GM19239 (cell line): ENCODE measurements around the gene HOXC4.
"Not testable (repeated sequence)": the region's sequence is repeated elsewhere in the genome, so short reads cannot be mapped to it uniquely, and the experiment has no call there.

Experiments
- DNase-seq: peaks from one replicate; pipeline ENCODE4 v3.0.0; 2011; ENCODE audit warnings: low spot score; ENCODE audit not compliant: insufficient read length
- FAIRE-seq: peaks from 2 replicates; lab custom pipeline; 2011; peaks lifted over from hg19 to GRCh38; lab: Jason Lieb, UNC

The HOXC4 gene

DNA sequence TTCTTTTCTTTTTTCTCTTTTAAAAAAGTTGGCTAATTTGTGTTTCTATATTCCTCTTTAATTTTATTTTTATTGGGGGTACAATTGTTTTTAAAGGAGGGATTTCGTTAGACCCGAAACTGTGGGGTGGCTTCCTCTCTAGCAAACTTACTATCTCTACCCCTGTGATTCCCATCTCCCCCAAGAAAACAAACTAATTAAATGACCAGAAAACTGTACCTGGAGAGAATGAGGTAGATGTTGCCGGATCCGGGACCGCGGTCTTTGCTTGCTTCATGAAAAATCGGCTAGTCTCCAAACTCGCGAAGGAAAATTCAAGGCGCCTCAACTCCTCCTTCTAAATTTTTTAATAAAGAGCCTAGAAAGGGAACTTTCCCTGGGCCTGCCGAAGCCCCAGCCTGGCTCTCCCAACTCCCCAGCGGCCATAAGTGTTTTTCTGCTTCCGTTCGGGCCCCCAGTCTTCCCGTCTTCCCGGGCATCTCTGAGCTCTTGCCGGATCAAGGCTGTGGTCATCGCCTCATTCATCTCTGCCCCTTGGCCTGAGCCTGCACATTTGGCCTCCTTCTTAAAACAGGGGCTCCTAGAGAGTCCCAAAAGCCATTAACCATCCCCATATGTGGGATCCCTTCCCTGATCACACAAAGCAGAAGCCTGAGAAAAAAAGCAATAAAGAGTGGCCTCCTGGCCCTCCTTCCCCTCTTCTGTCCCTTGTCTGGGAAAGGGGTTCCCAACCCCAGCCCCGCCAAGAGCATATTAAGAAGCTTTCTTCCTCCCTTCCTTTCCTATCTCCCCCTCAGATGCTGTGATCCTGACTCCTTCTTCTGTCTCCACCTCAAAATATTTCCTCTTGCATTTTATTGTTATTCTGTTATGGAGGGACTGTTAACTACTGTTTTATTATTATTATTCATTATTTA, 26.6 kb downstream of the HOXC4 start:
- DNase-seq, FAIRE-seq: not testable (repeated sequence)

DNA sequence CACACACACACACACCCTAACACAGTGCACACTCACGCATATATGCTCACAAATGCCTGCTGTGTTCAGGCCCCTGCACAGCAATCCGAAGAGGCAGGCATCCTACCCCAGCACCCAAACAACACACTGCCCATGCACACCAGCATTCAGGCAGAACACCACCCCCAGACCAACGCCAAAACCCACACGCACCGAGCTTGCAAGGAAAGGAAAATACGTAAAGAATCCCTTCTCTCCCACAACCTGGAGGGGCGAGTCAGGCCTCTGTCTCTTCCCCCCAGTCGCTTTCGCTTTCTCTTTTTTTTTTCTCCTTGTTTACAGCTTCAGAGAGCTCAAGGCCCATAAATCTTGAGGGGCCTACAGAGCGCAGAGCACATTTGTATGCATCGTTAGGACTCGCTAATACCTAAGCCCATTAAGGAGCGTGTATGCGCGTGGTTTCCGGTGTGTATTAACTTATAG, 27.4 kb downstream of the HOXC4 start:
- peak; percentile 49 for DNase-seq
- FAIRE-seq = not testable (repeated sequence)

DNA sequence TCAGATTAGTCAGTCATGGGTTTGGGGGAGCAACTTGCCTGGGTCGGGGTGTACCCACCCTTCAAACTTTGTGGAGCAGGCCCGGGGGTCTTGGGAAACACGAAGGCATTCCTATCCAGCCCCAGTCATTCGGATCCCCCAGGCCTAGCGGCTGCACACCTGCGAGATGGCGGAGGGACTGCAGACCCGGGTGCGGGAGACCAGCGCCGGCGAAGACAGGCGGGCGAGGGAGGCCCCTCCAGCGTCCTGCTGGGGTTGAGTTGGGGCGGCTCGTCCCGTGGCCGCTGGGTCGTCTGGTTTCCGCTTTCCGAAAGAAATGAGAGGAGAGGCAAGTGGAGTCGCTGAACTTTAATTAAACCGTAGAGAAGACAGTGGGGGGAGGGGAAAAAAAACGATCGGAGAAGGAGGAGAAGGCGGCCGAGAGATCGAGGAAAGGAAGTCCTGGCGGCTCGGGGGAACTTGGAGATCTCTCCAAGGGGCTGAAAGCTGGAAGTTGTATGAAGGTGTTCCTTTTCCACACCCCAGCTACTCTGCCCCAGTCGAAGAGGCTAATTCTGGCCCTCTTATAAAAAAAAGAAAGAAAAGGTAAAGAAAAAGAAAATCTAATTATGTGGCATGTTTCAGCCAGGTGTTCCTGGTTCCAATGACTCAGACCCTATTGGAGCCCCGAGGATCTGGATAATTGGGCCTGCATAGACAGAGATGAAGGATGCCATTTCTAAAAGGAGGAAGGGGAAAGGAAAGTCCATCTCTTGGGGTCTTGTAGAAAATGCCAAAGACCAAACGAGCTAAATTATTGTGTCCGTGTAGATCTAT, 28.2 kb downstream of the HOXC4 start:
- peak; percentile 28 for FAIRE-seq
- not testable (repeated sequence) for DNase-seq

DNA sequence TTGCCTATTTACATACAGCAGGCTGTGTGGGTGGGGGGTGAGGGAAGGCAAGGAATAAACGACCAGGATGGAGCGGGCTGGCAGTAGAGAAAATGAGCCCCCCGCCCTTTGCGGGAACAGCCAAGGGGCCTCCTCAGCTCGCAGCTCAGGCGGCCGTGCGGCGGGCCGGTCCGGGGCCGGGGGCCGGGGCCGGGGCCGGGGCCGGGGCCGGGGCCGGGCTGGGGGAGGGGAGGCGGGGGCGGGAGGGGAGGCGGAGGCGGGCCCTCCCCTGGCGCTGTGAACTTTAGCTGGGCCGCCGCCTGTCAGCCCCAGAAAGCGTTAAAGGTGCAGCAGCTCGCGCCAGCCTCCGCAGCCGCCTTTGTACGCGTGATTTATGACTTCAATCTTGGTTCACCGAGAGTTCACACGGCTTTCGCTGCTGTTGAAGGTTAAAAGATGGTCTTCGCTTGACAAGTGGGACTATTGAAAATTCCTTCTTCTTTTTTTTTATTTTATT, 28.8 kb downstream of the HOXC4 start:
- DNase-seq (no peak), FAIRE-seq (no peak)

DNA sequence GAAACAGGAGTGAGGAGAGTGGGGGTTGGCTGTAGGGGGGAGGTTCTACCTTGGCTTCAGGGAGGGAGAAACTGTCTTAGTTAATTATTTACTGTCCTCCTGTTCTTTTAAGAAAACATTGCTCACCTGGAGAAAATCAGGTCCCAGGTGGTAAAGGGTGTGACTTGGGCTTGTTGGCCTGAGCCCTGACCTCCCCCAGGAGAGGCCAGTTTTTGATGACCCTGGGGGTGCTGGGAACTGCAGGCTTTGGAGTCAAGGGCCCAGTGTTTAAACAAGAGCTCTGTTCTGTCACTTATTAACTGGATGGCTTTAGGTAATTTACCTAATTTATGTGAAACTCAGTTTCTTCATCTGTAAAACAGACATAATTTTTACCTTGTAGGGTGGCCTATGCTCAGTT, 34.4 kb downstream of the HOXC4 start:
- DNase-seq, FAIRE-seq: not testable (repeated sequence)

DNA sequence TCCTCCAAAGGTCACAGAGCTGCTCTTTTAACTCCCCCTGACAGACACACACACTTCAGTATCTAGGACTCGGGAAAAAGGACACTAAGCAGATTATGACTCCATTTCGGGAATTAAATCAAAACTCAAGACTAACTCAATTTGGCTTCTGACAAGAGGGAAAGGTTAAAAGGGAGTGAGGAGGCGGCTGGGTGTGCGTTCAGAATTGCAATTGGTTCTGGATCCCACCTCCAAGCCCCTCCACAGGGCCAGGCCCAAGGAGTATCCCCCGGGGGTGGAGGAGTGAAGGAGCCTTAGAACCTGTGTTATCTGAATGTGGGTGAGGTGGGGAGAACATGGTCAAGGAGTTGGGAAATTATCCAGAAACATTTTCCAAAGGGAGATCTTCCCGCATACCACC, 35.8 kb downstream of the HOXC4 start:
- DNase-seq, FAIRE-seq: not testable (repeated sequence)

DNA sequence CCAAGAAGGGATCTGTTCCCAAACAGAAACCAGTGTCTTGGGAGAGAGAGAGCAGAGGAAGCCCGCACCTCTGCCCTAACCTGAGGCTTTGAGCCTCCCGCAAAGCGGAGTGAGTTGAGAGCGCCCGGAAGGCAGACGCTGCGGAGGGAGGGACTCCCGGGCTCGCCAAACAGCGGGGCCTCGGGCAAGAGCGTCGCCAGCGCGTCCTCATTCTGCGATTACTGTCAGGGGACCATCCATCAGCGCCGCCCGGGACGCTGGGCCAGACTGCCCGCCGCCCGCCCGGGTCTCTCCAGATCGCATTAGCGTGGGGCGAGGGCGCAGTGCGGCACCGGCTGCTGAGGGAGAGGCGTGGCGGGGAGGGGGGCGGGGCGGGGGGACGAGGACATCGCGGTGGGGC, 36.7 kb downstream of the HOXC4 start:
- not testable (repeated sequence) for DNase-seq, FAIRE-seq

DNA sequence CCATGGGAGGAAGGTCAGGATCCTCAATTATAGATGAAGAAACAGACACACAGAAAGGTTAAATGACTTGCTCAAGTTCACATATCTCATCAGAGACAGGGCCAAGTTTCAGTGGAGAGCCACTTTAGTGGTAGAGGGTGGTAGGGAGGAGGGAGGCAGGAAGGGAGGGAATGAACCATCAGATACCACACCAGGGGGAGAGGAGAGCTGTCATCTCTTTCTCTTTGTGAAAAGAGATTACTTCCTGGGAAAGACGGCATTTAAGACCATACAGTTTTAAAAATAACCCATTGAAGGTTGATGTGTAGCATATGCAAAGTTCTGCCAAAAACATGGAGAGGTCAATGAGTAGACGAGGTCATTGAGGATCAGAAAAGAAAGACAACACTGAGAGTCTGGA, 39.3 kb downstream of the HOXC4 start:
- DNase-seq, FAIRE-seq: not testable (repeated sequence)

DNA sequence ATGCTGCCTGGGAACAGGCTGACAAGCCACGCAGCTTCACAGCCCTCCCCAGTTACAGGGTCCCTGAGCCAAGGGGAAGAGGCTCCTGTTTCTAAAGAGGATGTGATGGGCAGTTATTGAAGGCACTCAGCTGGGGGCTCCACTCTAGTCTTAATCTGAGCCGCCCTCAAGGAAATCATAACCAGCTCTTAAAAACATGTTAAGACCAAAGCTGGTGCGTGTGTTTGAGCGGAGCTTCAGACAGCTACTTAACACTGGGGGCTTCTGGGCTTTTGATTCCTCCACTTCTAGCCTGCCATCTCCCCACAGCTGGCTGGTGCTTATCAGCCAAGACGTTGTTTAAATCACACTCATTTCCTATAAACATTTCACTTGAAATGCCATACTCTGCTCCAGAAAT, 42.3 kb downstream of the HOXC4 start:
- FAIRE-seq, DNase-seq: not testable (repeated sequence)

DNA sequence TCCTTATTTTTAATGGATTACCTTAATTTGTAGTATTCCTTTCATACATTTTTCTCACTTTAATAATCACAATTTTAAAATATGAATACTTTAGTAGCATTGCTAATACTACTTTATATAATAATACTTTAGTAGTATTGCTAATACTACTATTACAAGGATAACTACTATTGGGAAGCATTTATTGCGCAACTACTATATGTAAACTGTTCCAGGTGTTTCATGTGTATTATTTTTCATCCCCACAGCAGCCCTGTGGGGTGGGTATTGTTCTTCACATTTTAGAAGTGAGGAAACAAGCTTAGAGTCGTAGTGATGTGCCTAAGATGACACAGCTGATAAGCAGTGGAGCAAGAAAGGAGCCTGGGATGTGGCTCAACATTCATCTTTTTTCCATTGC, 45.0 kb downstream of the HOXC4 start:
- FAIRE-seq = not testable (repeated sequence)

DNA sequence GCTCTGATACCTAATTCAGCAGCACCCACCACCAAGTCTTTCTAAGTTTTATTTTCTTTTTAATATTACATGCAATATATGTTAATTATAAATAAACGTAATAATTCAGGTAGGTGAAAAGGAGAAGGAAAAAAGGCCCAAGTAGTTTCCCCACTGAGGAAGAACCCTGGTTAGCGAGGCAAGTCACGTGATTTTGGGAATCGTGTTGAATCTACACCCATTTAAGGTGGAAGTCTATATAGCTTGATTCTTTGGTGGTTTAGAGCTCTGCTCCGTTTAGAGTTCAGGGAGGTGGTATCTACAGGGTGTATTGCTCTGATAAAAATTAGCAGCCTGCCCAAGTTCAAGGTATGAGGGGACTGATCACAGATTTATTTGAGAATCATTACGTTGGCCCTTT, 47.0 kb downstream of the HOXC4 start:
- not testable (repeated sequence) for FAIRE-seq, DNase-seq

More for the DNA sequence above, 45.0 kb downstream of the HOXC4 start:
- DNase-seq = not testable (repeated sequence)

DNA sequence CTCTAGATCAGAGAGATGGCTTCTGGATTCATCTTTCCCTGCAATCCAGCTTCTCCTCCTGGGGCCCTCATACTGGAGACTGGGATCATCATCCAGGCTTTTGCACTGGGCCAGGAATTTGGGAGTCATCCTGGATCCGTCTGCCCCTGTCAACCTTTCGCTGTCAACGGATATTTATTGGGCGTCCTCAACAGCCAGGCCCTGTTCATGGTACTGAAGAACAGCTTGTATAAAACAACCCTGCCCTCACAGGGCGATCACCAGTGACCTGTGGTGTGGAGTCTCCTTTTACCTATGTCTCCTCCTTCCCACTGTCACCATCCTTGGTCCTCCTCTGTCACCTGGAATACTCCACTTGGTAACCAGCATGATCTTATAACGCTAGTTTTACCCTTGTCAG, 48.6 kb downstream of the HOXC4 start:
- FAIRE-seq, DNase-seq: not testable (repeated sequence)

DNA sequence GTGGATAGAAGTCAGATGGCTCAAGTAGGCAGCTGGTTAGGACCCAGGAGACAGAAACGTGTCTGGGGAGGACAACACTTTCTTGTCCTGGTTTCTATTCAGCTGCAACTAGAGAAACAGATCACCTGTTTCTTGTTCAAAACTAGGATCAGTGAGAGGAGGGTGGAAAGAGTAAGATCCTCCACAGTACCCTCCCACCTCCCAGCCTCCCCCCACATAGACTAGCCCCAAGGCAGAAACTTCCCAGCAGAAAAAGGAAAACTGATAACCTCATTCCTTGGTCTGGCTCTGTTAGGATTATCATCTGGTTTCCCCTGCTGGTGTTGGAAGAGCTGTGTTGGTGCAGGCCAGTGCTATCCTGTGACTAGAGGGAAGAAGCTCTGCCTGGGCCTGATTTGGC, 50.2 kb downstream of the HOXC4 start:
- FAIRE-seq, DNase-seq: not testable (repeated sequence)
